Caco-2 (cell line): Measurements from ENCODE around the gene ATCAY. TPM values are rescaled to one million over a fixed set of nuclear protein-coding genes. Genes with fewer than 3 reads are reported as not detected.
"Not testable (repeated sequence)": the region's sequence is repeated elsewhere in the genome, so short reads cannot be mapped to it uniquely, and the experiment has no call there.

Source experiments
- BruUV-seq: library from RNA; stranded (reverse); fragments of 400-500 nt; replicated peaks from 2 replicates; lab custom pipeline; 2021; lab: Mats Ljungman, UMichigan
- CTCF ChIA-PET: fragments of 300-600 bp; sonication (Branson Sonifier 250); formaldehyde crosslinking; loops from one replicate; lab custom pipeline; 2022; ENCODE audit warnings: antibody characterized with exemption; lab: Charles Lee
- POLR2A ChIA-PET: fragments of 300-600 bp; sonication (Branson Sonifier 250); formaldehyde crosslinking; loops from one replicate; lab custom pipeline; 2022; ENCODE audit warnings: antibody characterized with exemption; lab: Charles Lee
- DNase-seq, 2 experiments: peaks; one replicate each; pipeline versions ENCODE4 v3.0.0 to v3.0.0-alpha.2; 2020 to 2022
- H3K27me3 ChIP-seq: replicated peaks from 2 replicates; pipeline ENCODE4 v1.6.0; 2011; ENCODE audit warnings: low read length; ENCODE audit not compliant: control insufficient read depth, insufficient read depth
- H3K36me3 ChIP-seq: 2 replicates; pipeline ENCODE4 v1.5.1; 2011; ENCODE audit warnings: low read length; ENCODE audit not compliant: control insufficient read depth, insufficient read depth
- H3K4me1 ChIP-seq: fragments of 250-450 bp; sonication (Bioruptor Pico); 2 replicates; pipeline ENCODE4 v1.5.1; 2020; ENCODE audit warnings: mild to moderate bottlenecking
- H3K4me3 ChIP-seq: 2 replicates; pipeline ENCODE4 v1.5.1; 2011; ENCODE audit warnings: low read depth, mild to moderate bottlenecking, control low read depth, low read length
- H3K9me3 ChIP-seq: fragments of 250-450 bp; sonication (Bioruptor Pico); 2 replicates; pipeline ENCODE4 v1.5.1; 2020; ENCODE audit warnings: mild to moderate bottlenecking, moderate library complexity
- H3K27ac Mint-ChIP-seq: one replicate; pipeline ENCODE4 v1.8.0; 2022; ENCODE audit warnings: mixed read lengths; ENCODE audit not compliant: unreplicated experiment
- H3K27me3 Mint-ChIP-seq: one replicate; pipeline ENCODE4 v1.8.0; 2022; ENCODE audit warnings: mixed read lengths; ENCODE audit not compliant: insufficient read depth, unreplicated experiment
- H3K36me3 Mint-ChIP-seq: one replicate; pipeline ENCODE4 v1.8.0; 2022; ENCODE audit warnings: mild to moderate bottlenecking, mixed read lengths; ENCODE audit not compliant: insufficient read depth, unreplicated experiment
- H3K4me1 Mint-ChIP-seq: one replicate; pipeline ENCODE4 v1.8.0; 2022; ENCODE audit warnings: low read depth, mixed read lengths; ENCODE audit not compliant: unreplicated experiment
- H3K4me3 Mint-ChIP-seq: one replicate; pipeline ENCODE4 v1.8.0; 2022; ENCODE audit warnings: mild to moderate bottlenecking, moderate library complexity, mixed read lengths; ENCODE audit not compliant: unreplicated experiment
- H3K9me3 Mint-ChIP-seq: one replicate; pipeline ENCODE4 v1.8.0; 2022; ENCODE audit warnings: mixed read lengths; ENCODE audit not compliant: unreplicated experiment
- CTCF ChIP-seq, 2 experiments: fragments of 200-600 bp in 1 of 2; IDR thresholded peaks; 1 replicate in 1 of 2; 2 replicates in 1 of 2; pipeline versions ENCODE4 v1.5.1 to v1.8.0; 2011 to 2022; ENCODE audit warnings: antibody characterized with exemption in 1 of 2, control low read depth in 1 of 2, inconsistent platforms in 1 of 2, low read depth in 1 of 2, low read length in 1 of 2, mild to moderate bottlenecking in 1 of 2, moderate library complexity in 1 of 2; ENCODE audit not compliant: insufficient read depth in 1 of 2, severe bottlenecking in 1 of 2, unreplicated experiment in 1 of 2
- intact Hi-C: fragments of 100-400 bp; cut with micrococcal nuclease; formaldehyde crosslinking; loops from one replicate; pipeline ENCODE4 v1.10.0; 2022; ENCODE audit not compliant: unreplicated experiment
- total RNA-seq: library from RNA; stranded (reverse); gene quantifications from 2 replicates; pipeline ENCODE4 v1.2.3, GENCODE V29; 2022

Gene ATCAY
- total RNA-seq, 1 experiment from 2014 or later = not detected

DNA sequence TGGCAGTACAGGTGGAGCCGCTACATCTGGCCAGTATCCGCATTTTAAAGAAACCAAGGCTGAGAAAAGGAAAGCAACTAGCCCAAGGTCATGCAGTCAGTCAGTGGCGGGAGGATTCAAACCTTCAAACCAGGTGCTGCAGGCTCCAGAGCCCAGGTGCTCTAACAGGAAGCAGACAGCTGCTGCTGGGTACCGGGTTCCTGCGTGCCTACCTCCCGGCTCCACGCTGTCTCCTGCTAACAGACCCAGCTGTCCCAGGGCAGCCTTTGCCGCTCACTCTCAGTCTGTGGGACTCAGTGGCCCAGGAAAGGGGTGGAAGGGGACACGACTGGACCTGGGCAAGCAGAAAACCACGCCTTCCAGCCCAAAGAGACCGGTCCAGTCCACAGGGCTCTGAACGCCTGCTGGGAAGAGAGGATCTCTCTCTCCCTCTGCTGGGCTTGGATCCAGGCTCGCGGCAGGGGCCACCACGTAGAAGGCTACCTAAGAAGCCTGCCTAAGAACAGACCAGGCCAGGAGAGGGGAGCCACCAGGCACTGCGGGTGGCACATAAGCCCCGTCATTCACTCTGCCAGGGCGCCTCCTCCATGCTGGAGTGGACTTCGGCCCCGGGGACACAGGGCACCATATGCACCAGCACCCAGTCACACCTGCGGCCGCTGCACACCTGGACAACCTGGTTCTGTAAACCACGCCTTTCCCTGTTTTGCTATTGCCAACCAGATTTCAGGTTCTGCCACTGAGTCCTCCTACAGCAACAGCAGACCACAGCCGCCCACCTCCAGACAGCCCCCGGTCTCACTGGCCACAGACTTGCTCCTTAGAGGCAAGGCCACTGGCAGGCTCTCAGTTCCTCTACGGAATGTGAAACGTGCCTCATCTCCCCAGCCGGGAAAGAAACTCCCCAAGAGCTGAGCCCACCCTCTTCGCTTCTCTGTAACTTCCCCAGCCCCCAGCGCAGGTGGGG, 85.8 kb downstream of the ATCAY start:
- peaks cover 1% of the 10 kb centered on the region; the same call in 1 of the 2 replicates for H3K36me3 ChIP-seq
- Mint-ChIP-seq H3K4me1 (peaks cover 22% of the 10 kb centered on the region), H3K27ac (peak overlapping the region; percentile 74), H3K9me3 (no peaks in the 10 kb centered on the region), H3K36me3 (peaks cover 99% of the 10 kb centered on the region), H3K4me3 (no peak overlapping the region), H3K27me3 (no peaks in the 10 kb centered on the region)
- ChIA-PET POLR2A (no interaction called here), CTCF (no interaction called here)
- no peak overlapping the region for H3K4me3 ChIP-seq
- intact Hi-C loops = no loop called here
- peaks cover 28% of the 10 kb centered on the region for H3K4me1 ChIP-seq
- H3K27me3 ChIP-seq = no peaks in the 10 kb centered on the region
- TF ChIP-seq CTCF (IDR thresholded peaks at IDR 0.05; ENCODE audit: insufficient read depth in 1 of 2, low read depth in 1 of 2, low read length in 1 of 2, severe bottlenecking in 1 of 2, unreplicated experiment in 1 of 2) = no peak
- DNase-seq = no peak
- H3K9me3 ChIP-seq = no peaks in the 10 kb centered on the region
- BruUV-seq = no TSS peak

DNA sequence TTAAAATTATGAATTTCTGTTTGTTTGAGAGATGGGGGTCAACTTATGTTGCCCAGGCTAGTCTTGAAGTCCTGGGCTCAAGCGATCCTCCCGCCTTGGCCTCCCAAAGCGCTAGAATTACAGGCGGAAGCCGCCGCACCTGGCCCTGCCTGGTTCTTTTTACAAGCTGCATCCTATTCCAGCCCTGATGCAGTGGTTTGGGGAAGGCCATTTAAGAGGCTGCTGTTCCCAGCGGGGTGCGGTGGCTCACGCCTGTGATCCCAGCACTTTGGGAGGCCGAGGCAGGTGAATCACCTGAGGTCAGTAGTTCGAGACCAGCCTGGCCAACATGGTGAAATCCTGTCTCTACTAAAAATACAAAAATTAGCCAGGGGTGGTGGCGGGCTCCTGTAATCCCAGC, 87.5 kb downstream of the ATCAY start:
- Mint-ChIP-seq H3K4me1 (peaks cover 22% of the 10 kb centered on the region), H3K36me3 (peaks cover 84% of the 10 kb centered on the region), H3K27ac (peak overlapping the region; percentile 79)
- intact Hi-C loops, H3K4me3 Mint-ChIP-seq, H3K27me3 ChIP-seq, H3K36me3 ChIP-seq, H3K9me3 ChIP-seq, DNase-seq, H3K4me3 ChIP-seq, H3K9me3 Mint-ChIP-seq, BruUV-seq, H3K27me3 Mint-ChIP-seq: not testable (repeated sequence)
- H3K4me1 ChIP-seq = peaks cover 28% of the 10 kb centered on the region
- POLR2A ChIA-PET = interaction anchor here (0.5 to 3.6 kb wide), 7 partner anchors 12 to 394 kb away, joined by 3 to 67 read pairs (median 4); partner anchors contain the start of genes APBA3, EEF2 and MRPL54
- CTCF ChIA-PET = interaction anchor here (0.6 to 1.8 kb wide), 2 partner anchors 11 to 20 kb away, joined by 6 to 16 read pairs; no protein-coding TSS in a partner anchor

GRCh38 chr19:3968556-3969434, 88.3 kb downstream of the ATCAY start:
- ChIA-PET POLR2A (interaction anchor here (0.5 to 3.6 kb wide), 11 partner anchors 10 to 395 kb away, joined by 3 to 67 read pairs (median 4); partner anchors contain the start of genes APBA3, EEF2 and MRPL54), CTCF (interaction anchor here (0.6 to 1.8 kb wide), 4 partner anchors 11 to 1382 kb away, joined by 4 to 16 read pairs (median 5); partner anchors contain the start of gene EEF2)
- H3K27me3 Mint-ChIP-seq = no peaks in the 10 kb centered on the region
- DNase-seq = peak; percentile 93 to 95
- TF ChIP-seq CTCF (IDR thresholded peaks at IDR 0.05; ENCODE audit: insufficient read depth in 1 of 2, low read depth in 1 of 2, low read length in 1 of 2, severe bottlenecking in 1 of 2, unreplicated experiment in 1 of 2) = no peak
- intact Hi-C loops = no loop called here
- Histone ChIP-seq H3K4me1 (peaks cover 28% of the 10 kb centered on the region), H3K9me3 (no peaks in the 10 kb centered on the region), H3K4me3 (no peak overlapping the region), H3K27me3 (no peaks in the 10 kb centered on the region), H3K36me3 (peaks cover 1% of the 10 kb centered on the region; the same call in 1 of the 2 replicates)
- peaks cover 76% of the 10 kb centered on the region for H3K36me3 Mint-ChIP-seq
- BruUV-seq = TSS peak; percentile 95
- H3K27ac Mint-ChIP-seq = peak overlapping the region; percentile 79
- peaks cover 22% of the 10 kb centered on the region for H3K4me1 Mint-ChIP-seq
- no peaks in the 10 kb centered on the region for H3K9me3 Mint-ChIP-seq
- H3K4me3 Mint-ChIP-seq = peak overlapping the region; percentile 78
